Loucy (cell line): ENCODE measurements around the gene OR8B3.

Experiments used
- EZH2phosphoT487 ChIP-seq: fragments of 200-600 bp; IDR thresholded peaks from 2 replicates; pipeline ENCODE4 v1.6.1; 2018; ENCODE audit warnings: antibody characterized with exemption, mild to moderate bottlenecking, moderate library complexity, borderline replicate concordance
- TF ChIP-seq, protein P1 (sequence below): fragments of 200-600 bp; sonication (generic); conservative IDR thresholded peaks from 2 replicates; pipeline ENCODE4 v1.5.1; 2014; ENCODE audit warnings: mild to moderate bottlenecking, antibody characterized with exemption, low read length

DNA sequence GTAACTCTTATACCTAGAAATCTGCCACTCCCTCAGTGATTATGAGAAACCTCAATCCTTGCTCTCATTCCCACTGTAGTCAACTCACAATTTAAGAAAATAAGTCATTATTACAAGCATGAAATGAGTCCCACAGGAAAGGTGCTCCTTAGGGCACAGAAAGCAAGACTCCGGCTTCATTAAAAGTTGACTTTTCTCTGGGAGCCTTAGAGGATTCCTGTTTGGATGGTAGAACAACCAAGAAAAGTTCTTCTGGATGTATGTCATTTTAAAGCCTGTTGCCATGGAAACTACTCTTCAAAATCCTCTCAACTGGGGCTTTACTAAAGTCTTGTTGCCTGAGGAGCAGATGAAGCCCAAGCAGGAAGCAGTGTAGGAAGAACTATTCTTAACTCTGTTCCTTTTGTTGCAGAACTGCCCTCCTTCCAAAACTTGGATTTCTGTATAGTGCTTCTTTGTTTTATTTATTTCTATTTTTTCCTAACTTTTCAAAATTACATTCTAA is 46.9 kb upstream of the OR8B3 start, which contains the start of gene OR8B8:
- TF ChIP-seq, protein P1, sequence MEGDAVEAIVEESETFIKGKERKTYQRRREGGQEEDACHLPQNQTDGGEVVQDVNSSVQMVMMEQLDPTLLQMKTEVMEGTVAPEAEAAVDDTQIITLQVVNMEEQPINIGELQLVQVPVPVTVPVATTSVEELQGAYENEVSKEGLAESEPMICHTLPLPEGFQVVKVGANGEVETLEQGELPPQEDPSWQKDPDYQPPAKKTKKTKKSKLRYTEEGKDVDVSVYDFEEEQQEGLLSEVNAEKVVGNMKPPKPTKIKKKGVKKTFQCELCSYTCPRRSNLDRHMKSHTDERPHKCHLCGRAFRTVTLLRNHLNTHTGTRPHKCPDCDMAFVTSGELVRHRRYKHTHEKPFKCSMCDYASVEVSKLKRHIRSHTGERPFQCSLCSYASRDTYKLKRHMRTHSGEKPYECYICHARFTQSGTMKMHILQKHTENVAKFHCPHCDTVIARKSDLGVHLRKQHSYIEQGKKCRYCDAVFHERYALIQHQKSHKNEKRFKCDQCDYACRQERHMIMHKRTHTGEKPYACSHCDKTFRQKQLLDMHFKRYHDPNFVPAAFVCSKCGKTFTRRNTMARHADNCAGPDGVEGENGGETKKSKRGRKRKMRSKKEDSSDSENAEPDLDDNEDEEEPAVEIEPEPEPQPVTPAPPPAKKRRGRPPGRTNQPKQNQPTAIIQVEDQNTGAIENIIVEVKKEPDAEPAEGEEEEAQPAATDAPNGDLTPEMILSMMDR, result no peak
- no peak for TF ChIP-seq EZH2phosphoT487
